Caco-2 (cell line): Measurements from ENCODE around the gene ILF3. TPM values are rescaled to one million over a fixed set of nuclear protein-coding genes. Genes with fewer than 3 reads are reported as not detected.

Experiments used
- BruUV-seq: library from RNA; stranded (reverse); fragments of 400-500 nt; replicated peaks from 2 replicates; lab custom pipeline; 2021; lab: Mats Ljungman, UMichigan
- CTCF ChIA-PET: fragments of 300-600 bp; sonication (Branson Sonifier 250); formaldehyde crosslinking; loops from one replicate; lab custom pipeline; 2022; ENCODE audit warnings: antibody characterized with exemption; lab: Charles Lee
- POLR2A ChIA-PET: fragments of 300-600 bp; sonication (Branson Sonifier 250); formaldehyde crosslinking; loops from one replicate; lab custom pipeline; 2022; ENCODE audit warnings: antibody characterized with exemption; lab: Charles Lee
- DNase-seq, 2 experiments: peaks; one replicate each; pipeline versions ENCODE4 v3.0.0 to v3.0.0-alpha.2; 2020 to 2022
- H3K27me3 ChIP-seq: replicated peaks from 2 replicates; pipeline ENCODE4 v1.6.0; 2011; ENCODE audit warnings: low read length; ENCODE audit not compliant: control insufficient read depth, insufficient read depth
- H3K36me3 ChIP-seq: 2 replicates; pipeline ENCODE4 v1.5.1; 2011; ENCODE audit warnings: low read length; ENCODE audit not compliant: control insufficient read depth, insufficient read depth
- H3K4me1 ChIP-seq: fragments of 250-450 bp; sonication (Bioruptor Pico); 2 replicates; pipeline ENCODE4 v1.5.1; 2020; ENCODE audit warnings: mild to moderate bottlenecking
- H3K4me3 ChIP-seq: 2 replicates; pipeline ENCODE4 v1.5.1; 2011; ENCODE audit warnings: low read depth, mild to moderate bottlenecking, control low read depth, low read length
- H3K9me3 ChIP-seq: fragments of 250-450 bp; sonication (Bioruptor Pico); 2 replicates; pipeline ENCODE4 v1.5.1; 2020; ENCODE audit warnings: mild to moderate bottlenecking, moderate library complexity
- H3K27ac Mint-ChIP-seq: one replicate; pipeline ENCODE4 v1.8.0; 2022; ENCODE audit warnings: mixed read lengths; ENCODE audit not compliant: unreplicated experiment
- H3K27me3 Mint-ChIP-seq: one replicate; pipeline ENCODE4 v1.8.0; 2022; ENCODE audit warnings: mixed read lengths; ENCODE audit not compliant: insufficient read depth, unreplicated experiment
- H3K36me3 Mint-ChIP-seq: one replicate; pipeline ENCODE4 v1.8.0; 2022; ENCODE audit warnings: mild to moderate bottlenecking, mixed read lengths; ENCODE audit not compliant: insufficient read depth, unreplicated experiment
- H3K4me1 Mint-ChIP-seq: one replicate; pipeline ENCODE4 v1.8.0; 2022; ENCODE audit warnings: low read depth, mixed read lengths; ENCODE audit not compliant: unreplicated experiment
- H3K4me3 Mint-ChIP-seq: one replicate; pipeline ENCODE4 v1.8.0; 2022; ENCODE audit warnings: mild to moderate bottlenecking, moderate library complexity, mixed read lengths; ENCODE audit not compliant: unreplicated experiment
- H3K9me3 Mint-ChIP-seq: one replicate; pipeline ENCODE4 v1.8.0; 2022; ENCODE audit warnings: mixed read lengths; ENCODE audit not compliant: unreplicated experiment
- CTCF ChIP-seq, 2 experiments: fragments of 200-600 bp in 1 of 2; IDR thresholded peaks; 1 replicate in 1 of 2; 2 replicates in 1 of 2; pipeline versions ENCODE4 v1.5.1 to v1.8.0; 2011 to 2022; ENCODE audit warnings: antibody characterized with exemption in 1 of 2, control low read depth in 1 of 2, inconsistent platforms in 1 of 2, low read depth in 1 of 2, low read length in 1 of 2, mild to moderate bottlenecking in 1 of 2, moderate library complexity in 1 of 2; ENCODE audit not compliant: insufficient read depth in 1 of 2, severe bottlenecking in 1 of 2, unreplicated experiment in 1 of 2
- intact Hi-C: fragments of 100-400 bp; cut with micrococcal nuclease; formaldehyde crosslinking; loops from one replicate; pipeline ENCODE4 v1.10.0; 2022; ENCODE audit not compliant: unreplicated experiment
- total RNA-seq: library from RNA; stranded (reverse); gene quantifications from 2 replicates; pipeline ENCODE4 v1.2.3, GENCODE V29; 2022

The ILF3 gene
- total RNA-seq, 1 experiment from 2014 or later = 399 TPM

- Histone ChIP-seq H3K27me3 (no peaks in the 10 kb centered on the region), H3K36me3 (peaks cover 2% of the 10 kb centered on the region), H3K4me1 (0 out of 2 replicates have a peak, but pooled peaks cover 5% of the 10 kb centered on the region), H3K9me3 (no peaks in the 10 kb centered on the region), H3K4me3 (no peak overlapping the region)
- DNase-seq = no peak
- Mint-ChIP-seq H3K27ac (no peak overlapping the region), H3K9me3 (no peaks in the 10 kb centered on the region), H3K4me3 (no peak overlapping the region), H3K27me3 (no peaks in the 10 kb centered on the region), H3K36me3 (peaks cover 35% of the 10 kb centered on the region), H3K4me1 (peaks cover 8% of the 10 kb centered on the region)
- intact Hi-C loops = no loop called here
- CTCF ChIA-PET = no interaction called here
- BruUV-seq = no TSS peak
- POLR2A ChIA-PET = no interaction called here
- TF ChIP-seq CTCF (IDR thresholded peaks at IDR 0.05; ENCODE audit: insufficient read depth in 1 of 2, low read depth in 1 of 2, low read length in 1 of 2, severe bottlenecking in 1 of 2, unreplicated experiment in 1 of 2) = no peak
These were observed 69.4 kb downstream of the ILF3 start for GRCh38 chr19:10723591-10723990.

- no peaks in the 10 kb centered on the region for H3K27me3 Mint-ChIP-seq
- no TSS peak for BruUV-seq
- POLR2A ChIA-PET = no interaction called here
These were observed 70.5 kb downstream of the ILF3 start for GRCh38 chr19:10724573-10725071.

GRCh38 chr19:10725415-10725814, 71.3 kb downstream of the ILF3 start:
- no peak for DNase-seq
- Mint-ChIP-seq H3K27ac (no peak overlapping the region), H3K4me3 (no peak overlapping the region), H3K9me3 (no peaks in the 10 kb centered on the region), H3K27me3 (no peaks in the 10 kb centered on the region), H3K4me1 (no peaks in the 10 kb centered on the region), H3K36me3 (peaks cover 32% of the 10 kb centered on the region)
- Histone ChIP-seq H3K36me3 (peaks cover 1% of the 10 kb centered on the region), H3K9me3 (no peaks in the 10 kb centered on the region), H3K4me1 (no peaks in the 10 kb centered on the region), H3K27me3 (no peaks in the 10 kb centered on the region), H3K4me3 (no peak overlapping the region)
- ChIA-PET CTCF (no interaction called here), POLR2A (no interaction called here)
- intact Hi-C loops = no loop called here
- TF ChIP-seq CTCF (IDR thresholded peaks at IDR 0.05; ENCODE audit: insufficient read depth in 1 of 2, low read depth in 1 of 2, low read length in 1 of 2, severe bottlenecking in 1 of 2, unreplicated experiment in 1 of 2) = no peak
- no TSS peak for BruUV-seq

More at GRCh38 chr19:10724573-10725071, 70.5 kb downstream of the ILF3 start:
- intact Hi-C loops = no loop called here
- Histone ChIP-seq H3K9me3 (no peaks in the 10 kb centered on the region), H3K27me3 (no peaks in the 10 kb centered on the region), H3K4me1 (no peaks in the 10 kb centered on the region), H3K4me3 (no peak overlapping the region), H3K36me3 (peaks cover 2% of the 10 kb centered on the region)
- peaks cover 32% of the 10 kb centered on the region for H3K36me3 Mint-ChIP-seq
- DNase-seq = no peak
- no peak for TF ChIP-seq CTCF (IDR thresholded peaks at IDR 0.05; ENCODE audit: insufficient read depth in 1 of 2, low read depth in 1 of 2, low read length in 1 of 2, severe bottlenecking in 1 of 2, unreplicated experiment in 1 of 2)
- H3K4me3 Mint-ChIP-seq = no peak overlapping the region
- CTCF ChIA-PET = no interaction called here
- no peak overlapping the region for H3K27ac Mint-ChIP-seq
- peaks cover 3% of the 10 kb centered on the region for H3K4me1 Mint-ChIP-seq
- no peaks in the 10 kb centered on the region for H3K9me3 Mint-ChIP-seq
